OCI-LY7 (cell line): Measurements from ENCODE around the gene COL6A2. TPM values are rescaled to one million over a fixed set of nuclear protein-coding genes. Genes with fewer than 3 reads are reported as not detected.
"Not testable (repeated sequence)": the region's sequence is repeated elsewhere in the genome, so short reads cannot be mapped to it uniquely, and the experiment has no call there.

Source experiments
- BruUV-seq: library from RNA; stranded (reverse); fragments of 400-500 nt; replicated peaks from 2 replicates; lab custom pipeline; 2021; lab: Mats Ljungman, UMichigan
- CTCF ChIA-PET: fragments of 300-600 bp; sonication (Branson Sonifier 250); formaldehyde crosslinking; loops from one replicate; lab custom pipeline; 2022; ENCODE audit warnings: antibody characterized with exemption; ENCODE audit not compliant: unreplicated experiment; lab: Charles Lee
- POLR2A ChIA-PET: fragments of 300-600 bp; sonication (Branson Sonifier 250); formaldehyde crosslinking; loops from one replicate; lab custom pipeline; 2022; ENCODE audit warnings: antibody characterized with exemption; lab: Charles Lee
- DNase-seq: peaks from one replicate; pipeline ENCODE4 v3.0.0-alpha.2; 2015; ENCODE audit warnings: low spot score
- H2AFZ ChIP-seq: fragments of 200-600 bp; sonication (generic), shearing (Covaris generic); 2 replicates; pipeline ENCODE4 v1.6.1; 2014; ENCODE audit warnings: mild to moderate bottlenecking, antibody characterized with exemption, low read length, moderate library complexity
- H3K27ac ChIP-seq: fragments of 200-600 bp; sonication (generic); 2 replicates; pipeline ENCODE4 v1.5.1; 2014; ENCODE audit warnings: mixed run types, low read depth, mild to moderate bottlenecking, moderate library complexity, low read length, inconsistent platforms; ENCODE audit not compliant: poor library complexity, severe bottlenecking
- H3K36me3 ChIP-seq: fragments of 200-600 bp; sonication (generic); 2 replicates; pipeline ENCODE4 v1.6.1; 2014; ENCODE audit warnings: mild to moderate bottlenecking, antibody characterized with exemption, low read length, moderate library complexity, mixed read lengths; ENCODE audit not compliant: insufficient read depth
- H3K4me1 ChIP-seq: fragments of 200-600 bp; sonication (generic); 2 replicates; pipeline ENCODE4 v1.5.1; 2014; ENCODE audit warnings: mild to moderate bottlenecking, low read length; ENCODE audit not compliant: insufficient read depth, poor library complexity, severe bottlenecking
- H3K4me2 ChIP-seq: fragments of 200-600 bp; sonication (generic); 2 replicates; pipeline ENCODE4 v1.6.1; 2014; ENCODE audit warnings: mild to moderate bottlenecking, low read length
- H3K4me3 ChIP-seq: fragments of 200-600 bp; sonication (generic); 2 replicates; pipeline ENCODE4 v1.5.1; 2014; ENCODE audit warnings: mild to moderate bottlenecking, low read depth, low read length; ENCODE audit not compliant: poor library complexity, severe bottlenecking
- H3K79me2 ChIP-seq: fragments of 200-600 bp; sonication (generic); 2 replicates; pipeline ENCODE4 v1.6.1; 2016; ENCODE audit warnings: low read depth, mild to moderate bottlenecking, low read length, moderate library complexity, mixed read lengths; ENCODE audit not compliant: insufficient read depth
- H3K9me2 ChIP-seq: fragments of 200-600 bp; sonication (generic); 2 replicates; pipeline ENCODE4 v1.6.1; 2016; ENCODE audit warnings: mild to moderate bottlenecking, low read length, mixed read lengths; ENCODE audit not compliant: insufficient read depth
- H3K9me3 ChIP-seq: fragments of 200-600 bp; sonication (generic); 2 replicates; pipeline ENCODE4 v1.6.1; 2014; ENCODE audit warnings: mild to moderate bottlenecking, mixed run types, low read length, mixed read lengths
- H4K20me1 ChIP-seq: fragments of 200-600 bp; sonication (generic); 2 replicates; pipeline ENCODE4 v1.6.1; 2014; ENCODE audit warnings: mild to moderate bottlenecking, antibody characterized with exemption, low read length, moderate library complexity, mixed read lengths; ENCODE audit not compliant: insufficient read depth
- CTCF ChIP-seq: fragments of 200-600 bp; sonication (generic); conservative IDR thresholded peaks from 2 replicates; pipeline ENCODE4 v1.5.1; 2014; ENCODE audit warnings: mild to moderate bottlenecking, antibody characterized with exemption, low read length, moderate library complexity, mixed read lengths
- EZH2phosphoT487 ChIP-seq: fragments of 200-600 bp; sonication (generic); IDR thresholded peaks from 2 replicates; pipeline ENCODE4 v1.6.1; 2018; ENCODE audit warnings: low read depth, borderline replicate concordance, mild to moderate bottlenecking, mixed run types, antibody characterized with exemption, low read length, moderate library complexity, mixed read lengths
- intact Hi-C: fragments of 100-400 bp; cut with micrococcal nuclease; formaldehyde crosslinking; loops from one replicate; pipeline ENCODE4 v1.10.0; 2022; ENCODE audit not compliant: unreplicated experiment
- total RNA-seq, 2 experiments: library from RNA; depleted of rRNA in 1 of 2; stranded (reverse); fragments of >200 nt in 1 of 2; shearing (Covaris generic) in 1 of 2; gene quantifications; 2 replicates each; pipeline ENCODE4 v1.2.3, GENCODE V29; 2014 to 2022

Gene COL6A2
- total RNA-seq, 2 experiments from 2014 or later, result not detected

GRCh38 chr21:46104104-46104503, 6.2 kb downstream of the COL6A2 start:
- no peaks in the 10 kb centered on the region for H4K20me1 ChIP-seq
- no TSS peak for BruUV-seq
- H3K79me2 ChIP-seq, result no peaks in the 10 kb centered on the region
- DNase-seq, result no peak
- no peaks in the 10 kb centered on the region for H3K9me2 ChIP-seq
- intact Hi-C loops, result no loop called here
- CTCF ChIA-PET, result no interaction called here
- no peak overlapping the region for H3K4me3 ChIP-seq
- TF ChIP-seq EZH2phosphoT487 (no peak), CTCF (no peak)
- no peaks in the 10 kb centered on the region for H3K36me3 ChIP-seq
- no peak overlapping the region for H3K4me2 ChIP-seq
- no peaks in the 10 kb centered on the region for H3K4me1 ChIP-seq
- H3K27ac ChIP-seq, result no peak overlapping the region
- POLR2A ChIA-PET, result no interaction called here
- no peak overlapping the region for H2AFZ ChIP-seq
- peaks cover 7% of the 10 kb centered on the region for H3K9me3 ChIP-seq

GRCh38 chr21:46107376-46107775, 9.5 kb downstream of the COL6A2 start:
- H3K4me3 ChIP-seq, H3K9me3 ChIP-seq, H2AFZ ChIP-seq, DNase-seq, H3K36me3 ChIP-seq, H3K9me2 ChIP-seq, H4K20me1 ChIP-seq, H3K4me2 ChIP-seq, POLR2A ChIA-PET, H3K79me2 ChIP-seq, BruUV-seq, H3K4me1 ChIP-seq, intact Hi-C loops, H3K27ac ChIP-seq, CTCF ChIA-PET: not testable (repeated sequence)

- H2AFZ ChIP-seq, result no peak overlapping the region
- H3K9me2 ChIP-seq, result no peaks in the 10 kb centered on the region
- H4K20me1 ChIP-seq, result no peaks in the 10 kb centered on the region
- H3K36me3 ChIP-seq, result no peaks in the 10 kb centered on the region
- H3K79me2 ChIP-seq, result no peaks in the 10 kb centered on the region
- H3K4me1 ChIP-seq, result no peaks in the 10 kb centered on the region
- TF ChIP-seq EZH2phosphoT487, result no peak
- no peak for TF ChIP-seq CTCF
- no peak overlapping the region for H3K4me2 ChIP-seq
- ChIA-PET CTCF (no interaction called here), POLR2A (no interaction called here)
- peaks cover 7% of the 10 kb centered on the region for H3K9me3 ChIP-seq
- intact Hi-C loops, result no loop called here
- H3K27ac ChIP-seq, result no peak overlapping the region
- no TSS peak for BruUV-seq
- no peak overlapping the region for H3K4me3 ChIP-seq
- no peak for DNase-seq
Observed at GRCh38 chr21:46108827-46109312, 11.0 kb downstream of the COL6A2 start.
